ENCODE measurements around the gene CHCHD4.

CHCHD4 gene

GRCh38 chr3:14144423-14145075, 19.9 kb upstream of the CHCHD4 start:
- TF ChIP-seq EZH2 (IDR thresholded peaks at IDR 0.05; ENCODE audit: borderline replicate concordance, low read depth, low read length, severe bottlenecking): no peak
- TF ChIP-seq CTCF (IDR thresholded peaks at IDR 0.05; ENCODE audit: borderline replicate concordance, extremely low read depth, low read length, poor library complexity, severe bottlenecking): no peak
- Histone ChIP-seq H4K20me1 (ENCODE audit: insufficient read depth, low read length) (peaks cover 7% of the 10 kb centered on the region), H3K36me3 (ENCODE audit: insufficient read depth, low read length) (peaks cover 67% of the 10 kb centered on the region), H2AFZ (ENCODE audit: low read depth, low read length) (no peak overlapping the region), H3K4me1 (ENCODE audit: insufficient read depth, low read length) (peaks cover 3% of the 10 kb centered on the region; the same call in 1 of the 2 replicates), H3K79me2 (ENCODE audit: insufficient read depth, low read length) (no peaks in the 10 kb centered on the region), H3K4me3 (ENCODE audit: low read depth in 1 of 2, low read length in 2 of 2) (no peak overlapping the region), H3K4me2 (ENCODE audit: insufficient read depth, low read length) (no peak overlapping the region), H3K9ac (ENCODE audit: low read depth, low read length) (no peak overlapping the region), H3K27me3 (ENCODE audit: insufficient read depth, low read length, poor library complexity) (no peaks in the 10 kb centered on the region), H3K9me3 (ENCODE audit: insufficient read depth, low read length, severe bottlenecking) (no peaks in the 10 kb centered on the region), H3K27ac (ENCODE audit: low read length) (no peak overlapping the region)
- peak; percentile 64 for ATAC-seq (ENCODE audit: insufficient read depth, low read depth)
- peak; percentile 29 for DNase-seq

GRCh38 chr3:14143271-14144225, 18.9 kb upstream of the CHCHD4 start:
- H3K4me1 ChIP-seq (ENCODE audit: insufficient read depth, low read length): peaks cover 3% of the 10 kb centered on the region; the same call in 1 of the 2 replicates
- TF ChIP-seq EZH2 (IDR thresholded peaks at IDR 0.05; ENCODE audit: borderline replicate concordance, low read depth, low read length, severe bottlenecking) (no peak), CTCF (IDR thresholded peaks at IDR 0.05; ENCODE audit: borderline replicate concordance, extremely low read depth, low read length, poor library complexity, severe bottlenecking) (no peak)
- DNase-seq (no peak), ATAC-seq (ENCODE audit: insufficient read depth, low read depth) (no peak)
- no peaks in the 10 kb centered on the region for H3K79me2 ChIP-seq (ENCODE audit: insufficient read depth, low read length)
- H3K9ac ChIP-seq (ENCODE audit: low read depth, low read length): no peak overlapping the region
- H3K9me3 ChIP-seq (ENCODE audit: insufficient read depth, low read length, severe bottlenecking): no peaks in the 10 kb centered on the region
- peaks cover 77% of the 10 kb centered on the region for H3K36me3 ChIP-seq (ENCODE audit: insufficient read depth, low read length)
- peaks cover 7% of the 10 kb centered on the region for H4K20me1 ChIP-seq (ENCODE audit: insufficient read depth, low read length)
- H3K4me2 ChIP-seq (ENCODE audit: insufficient read depth, low read length): no peak overlapping the region
- no peaks in the 10 kb centered on the region for H3K27me3 ChIP-seq (ENCODE audit: insufficient read depth, low read length, poor library complexity)
- no peak overlapping the region for H2AFZ ChIP-seq (ENCODE audit: low read depth, low read length)
- H3K4me3 ChIP-seq (ENCODE audit: low read depth in 1 of 2, low read length in 2 of 2): no peak overlapping the region
- H3K27ac ChIP-seq (ENCODE audit: low read length): no peak overlapping the region

GRCh38 chr3:14142567-14143270, 18.0 kb upstream of the CHCHD4 start:
- Histone ChIP-seq H3K27me3 (ENCODE audit: insufficient read depth, low read length, poor library complexity) (no peaks in the 10 kb centered on the region), H3K36me3 (ENCODE audit: insufficient read depth, low read length) (peaks cover 77% of the 10 kb centered on the region), H3K4me1 (ENCODE audit: insufficient read depth, low read length) (peaks cover 3% of the 10 kb centered on the region; the same call in 1 of the 2 replicates), H3K4me3 (ENCODE audit: low read depth in 1 of 2, low read length in 2 of 2) (no peak overlapping the region), H4K20me1 (ENCODE audit: insufficient read depth, low read length) (peaks cover 7% of the 10 kb centered on the region; the same call in 1 of the 2 replicates), H3K79me2 (ENCODE audit: insufficient read depth, low read length) (no peaks in the 10 kb centered on the region), H3K4me2 (ENCODE audit: insufficient read depth, low read length) (no peak overlapping the region), H3K27ac (ENCODE audit: low read length) (no peak overlapping the region), H3K9me3 (ENCODE audit: insufficient read depth, low read length, severe bottlenecking) (no peaks in the 10 kb centered on the region), H2AFZ (ENCODE audit: low read depth, low read length) (no peak overlapping the region), H3K9ac (ENCODE audit: low read depth, low read length) (no peak overlapping the region)
- no peak for ATAC-seq (ENCODE audit: insufficient read depth, low read depth)
- TF ChIP-seq EZH2 (IDR thresholded peaks at IDR 0.05; ENCODE audit: borderline replicate concordance, low read depth, low read length, severe bottlenecking): no peak
- DNase-seq: no peak

Data from DND-41 (cell line).